HG03457 (cell line): Measurements from ENCODE around the gene DNAH17.
"Not testable (repeated sequence)": the region's sequence is repeated elsewhere in the genome, so short reads cannot be mapped to it uniquely, and the experiment has no call there.

Experiments
- ATAC-seq: cut with Tn5 transposase; IDR thresholded peaks from one replicate; pipeline ENCODE4 v1.9.1; 2021; ENCODE audit warnings: moderate number of reproducible peaks; ENCODE audit not compliant: unreplicated experiment

DNAH17 gene

GRCh38 chr17:78526231-78527025 lies 50.8 kb downstream of the DNAH17 start:
- no peak for ATAC-seq

GRCh38 chr17:78525511-78526160 lies 51.6 kb downstream of the DNAH17 start:
- ATAC-seq: no peak

- ATAC-seq: no peak
Observed at GRCh38 chr17:78524870-78525510, 52.2 kb downstream of the DNAH17 start.

- ATAC-seq: no peak
Observed at GRCh38 chr17:78523934-78524655, 53.1 kb downstream of the DNAH17 start.

GRCh38 chr17:78522031-78522809 lies 55.0 kb downstream of the DNAH17 start:
- no peak for ATAC-seq

- ATAC-seq: no peak
Observed at GRCh38 chr17:78517421-78517820, 59.8 kb downstream of the DNAH17 start.

GRCh38 chr17:78515480-78515879 lies 61.7 kb downstream of the DNAH17 start:
- no peak for ATAC-seq

GRCh38 chr17:78514521-78514920 lies 62.7 kb downstream of the DNAH17 start:
- ATAC-seq: no peak

GRCh38 chr17:78512976-78513375 lies 64.2 kb downstream of the DNAH17 start:
- no peak for ATAC-seq

- no peak for ATAC-seq
Observed at GRCh38 chr17:78510141-78511075, 66.8 kb downstream of the DNAH17 start.

- no peak for ATAC-seq
Observed at GRCh38 chr17:78507526-78507925, 69.7 kb downstream of the DNAH17 start.

GRCh38 chr17:78506454-78507309 lies 70.5 kb downstream of the DNAH17 start:
- ATAC-seq: no peak

- no peak for ATAC-seq
Observed at GRCh38 chr17:78504156-78504925, 72.9 kb downstream of the DNAH17 start.

- not testable (repeated sequence) for ATAC-seq
Observed at GRCh38 chr17:78503388-78503787, 73.8 kb downstream of the DNAH17 start.

- no peak for ATAC-seq
Observed at GRCh38 chr17:78502611-78503148, 74.5 kb downstream of the DNAH17 start.

GRCh38 chr17:78501241-78502036 lies 75.8 kb downstream of the DNAH17 start:
- ATAC-seq: no peak

GRCh38 chr17:78500806-78501205 lies 76.4 kb downstream of the DNAH17 start:
- no peak for ATAC-seq
